Stimulated activated CD4-positive, alpha-beta T cell treated with anti-CD3 and anti-CD28 coated beads, Interleukin-2, amount 100 ng/mL, for 24 hours (primary cell): ENCODE measurements around the gene ARRDC4.
"Not testable (repeated sequence)": the region's sequence is repeated elsewhere in the genome, so short reads cannot be mapped to it uniquely, and the experiment has no call there.

Experiments used
- DNase-seq, 2 donors: peaks; one replicate each; pipeline ENCODE4 v3.0.0-alpha.2; 2020

ARRDC4 gene

GRCh38 chr15:97966924-97967620 lies 6.6 kb downstream of the ARRDC4 start:
- no peak for DNase-seq

- no peak for DNase-seq
Observed at GRCh38 chr15:97967881-97968280, 7.4 kb downstream of the ARRDC4 start.

- no peak for DNase-seq
Observed at GRCh38 chr15:97968380-97968779, 7.9 kb downstream of the ARRDC4 start.

- DNase-seq, result no peak
Observed at GRCh38 chr15:97972366-97972765, 11.9 kb downstream of the ARRDC4 start.

GRCh38 chr15:97976129-97976528 lies 15.6 kb downstream of the ARRDC4 start:
- DNase-seq, result no peak

GRCh38 chr15:97976766-97977503 lies 16.4 kb downstream of the ARRDC4 start:
- no peak for DNase-seq

GRCh38 chr15:97977734-97978133 lies 17.2 kb downstream of the ARRDC4 start:
- DNase-seq, result no peak

- no peak for DNase-seq
Observed at GRCh38 chr15:97978401-97979139, 18.1 kb downstream of the ARRDC4 start.

GRCh38 chr15:97979140-97979520 lies 18.6 kb downstream of the ARRDC4 start:
- DNase-seq, result no peak

- no peak for DNase-seq
Observed at GRCh38 chr15:97981058-97981457, 20.6 kb downstream of the ARRDC4 start.

- no peak for DNase-seq
Observed at GRCh38 chr15:97981758-97982157, 21.3 kb downstream of the ARRDC4 start.

- no peak for DNase-seq
Observed at GRCh38 chr15:97984157-97984556, 23.7 kb downstream of the ARRDC4 start.

- DNase-seq, result not testable (repeated sequence)
Observed at GRCh38 chr15:97985979-97986378, 25.5 kb downstream of the ARRDC4 start.

GRCh38 chr15:97986781-97987180 lies 26.3 kb downstream of the ARRDC4 start:
- DNase-seq, result no peak

- no peak for DNase-seq
Observed at GRCh38 chr15:97989299-97989698, 28.8 kb downstream of the ARRDC4 start.

GRCh38 chr15:97991972-97992541 lies 31.6 kb downstream of the ARRDC4 start:
- no peak for DNase-seq

- DNase-seq, result no peak
Observed at GRCh38 chr15:97992823-97993222, 32.3 kb downstream of the ARRDC4 start.

- DNase-seq, result no peak
Observed at GRCh38 chr15:97993310-97993738, 32.8 kb downstream of the ARRDC4 start.

GRCh38 chr15:97994236-97994635 lies 33.7 kb downstream of the ARRDC4 start:
- DNase-seq, result no peak

- DNase-seq, result no peak
Observed at GRCh38 chr15:97995192-97995591, 34.7 kb downstream of the ARRDC4 start.

GRCh38 chr15:97995881-97996603 lies 35.5 kb downstream of the ARRDC4 start:
- DNase-seq, result no peak

GRCh38 chr15:97998307-97999071 lies 38.0 kb downstream of the ARRDC4 start:
- no peak for DNase-seq
